Omental fat pad (tissue), 4 donors: ENCODE data around the gene ADK. TPM values are rescaled to one million over a fixed set of nuclear protein-coding genes. Genes with fewer than 3 reads are reported as not detected.

Experiments
- ATAC-seq: fragments of 150-250 bp; one replicate; pipeline ENCODE4 v1.9.1; 2016; ENCODE audit warnings: mild to moderate bottlenecking, moderate library complexity; ENCODE audit not compliant: low FRiP score
- DNase-seq: peaks from one replicate; pipeline ENCODE4 v3.0.0-alpha.2; 2019; ENCODE audit warnings: low spot score
- total RNA-seq, 4 donors: library from RNA; depleted of rRNA; stranded (reverse); fragments of >200 nt; gene quantifications; one replicate each; pipeline ENCODE4 v1.1.0, GENCODE V29; 2016
- TF ChIP-seq, protein P1 (sequence below), 3 donors: fragments of 450-650 bp; IDR thresholded peaks; one replicate each; pipeline ENCODE4 v1.5.1; 2016 to 2017; ENCODE audit warnings: antibody characterized with exemption in 3 of 3, mild to moderate bottlenecking in 3 of 3, moderate library complexity in 2 of 3

The ADK gene
- total RNA-seq, 4 donors from 2014 or later: 19.4 to 23.3 (median 22.0) TPM

DNA sequence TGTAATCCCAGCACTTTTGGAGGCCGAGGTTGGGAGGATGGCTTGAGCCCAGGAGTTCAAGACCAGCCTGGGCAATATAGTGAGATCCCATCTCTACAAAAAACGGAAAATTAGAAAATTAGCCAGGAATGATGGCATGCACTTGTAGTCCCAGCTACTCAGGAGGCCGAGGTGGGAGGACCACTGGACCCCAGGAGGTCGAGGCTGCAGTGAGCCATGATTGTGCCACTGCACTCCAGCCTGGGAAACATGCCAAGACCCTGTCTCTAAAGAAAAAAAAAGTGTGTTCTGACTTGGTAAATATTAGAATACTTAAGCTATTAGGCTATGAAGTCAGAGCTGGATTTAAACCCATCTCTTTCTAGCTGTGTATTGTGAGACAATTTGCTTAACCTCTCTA lies 594.4 kb downstream of the ADK start:
- ATAC-seq (no peak), DNase-seq (no peak)
- TF ChIP-seq, protein P1, sequence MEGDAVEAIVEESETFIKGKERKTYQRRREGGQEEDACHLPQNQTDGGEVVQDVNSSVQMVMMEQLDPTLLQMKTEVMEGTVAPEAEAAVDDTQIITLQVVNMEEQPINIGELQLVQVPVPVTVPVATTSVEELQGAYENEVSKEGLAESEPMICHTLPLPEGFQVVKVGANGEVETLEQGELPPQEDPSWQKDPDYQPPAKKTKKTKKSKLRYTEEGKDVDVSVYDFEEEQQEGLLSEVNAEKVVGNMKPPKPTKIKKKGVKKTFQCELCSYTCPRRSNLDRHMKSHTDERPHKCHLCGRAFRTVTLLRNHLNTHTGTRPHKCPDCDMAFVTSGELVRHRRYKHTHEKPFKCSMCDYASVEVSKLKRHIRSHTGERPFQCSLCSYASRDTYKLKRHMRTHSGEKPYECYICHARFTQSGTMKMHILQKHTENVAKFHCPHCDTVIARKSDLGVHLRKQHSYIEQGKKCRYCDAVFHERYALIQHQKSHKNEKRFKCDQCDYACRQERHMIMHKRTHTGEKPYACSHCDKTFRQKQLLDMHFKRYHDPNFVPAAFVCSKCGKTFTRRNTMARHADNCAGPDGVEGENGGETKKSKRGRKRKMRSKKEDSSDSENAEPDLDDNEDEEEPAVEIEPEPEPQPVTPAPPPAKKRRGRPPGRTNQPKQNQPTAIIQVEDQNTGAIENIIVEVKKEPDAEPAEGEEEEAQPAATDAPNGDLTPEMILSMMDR (IDR thresholded peaks at IDR 0.05): no peak

- DNase-seq: no peak
- TF ChIP-seq, protein P1 (IDR thresholded peaks at IDR 0.05): no peak
- no peak for ATAC-seq
These were observed 595.8 kb downstream of the ADK start for GRCh38 chr10:74746813-74747212.

- DNase-seq: no peak
- TF ChIP-seq, protein P1 (IDR thresholded peaks at IDR 0.05): no peak
- ATAC-seq: no peak
These were observed 597.5 kb downstream of the ADK start for GRCh38 chr10:74748468-74749031.

DNA sequence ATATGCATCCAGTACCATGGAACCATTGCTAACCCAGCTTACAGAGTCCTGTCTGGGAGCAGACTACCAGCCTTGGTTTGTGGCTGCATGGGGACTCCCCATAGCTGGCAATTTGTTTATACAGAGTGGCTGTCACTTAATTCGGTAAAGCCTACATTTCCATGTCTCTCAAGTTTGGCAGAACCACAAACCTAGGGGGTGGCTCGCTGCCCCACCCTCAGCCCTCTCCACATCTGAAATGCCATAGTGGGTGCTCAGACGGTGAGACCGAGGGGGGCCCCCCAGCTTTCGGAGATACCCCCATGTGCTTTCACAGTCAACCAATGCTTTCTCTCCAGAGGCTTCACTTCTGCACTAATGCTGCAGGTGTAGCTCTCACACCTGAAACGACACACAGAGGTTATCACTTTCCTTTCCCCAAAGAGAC lies 599.8 kb downstream of the ADK start:
- DNase-seq: no peak
- TF ChIP-seq, protein P1 (IDR thresholded peaks at IDR 0.05): no peak
- no peak for ATAC-seq

DNA sequence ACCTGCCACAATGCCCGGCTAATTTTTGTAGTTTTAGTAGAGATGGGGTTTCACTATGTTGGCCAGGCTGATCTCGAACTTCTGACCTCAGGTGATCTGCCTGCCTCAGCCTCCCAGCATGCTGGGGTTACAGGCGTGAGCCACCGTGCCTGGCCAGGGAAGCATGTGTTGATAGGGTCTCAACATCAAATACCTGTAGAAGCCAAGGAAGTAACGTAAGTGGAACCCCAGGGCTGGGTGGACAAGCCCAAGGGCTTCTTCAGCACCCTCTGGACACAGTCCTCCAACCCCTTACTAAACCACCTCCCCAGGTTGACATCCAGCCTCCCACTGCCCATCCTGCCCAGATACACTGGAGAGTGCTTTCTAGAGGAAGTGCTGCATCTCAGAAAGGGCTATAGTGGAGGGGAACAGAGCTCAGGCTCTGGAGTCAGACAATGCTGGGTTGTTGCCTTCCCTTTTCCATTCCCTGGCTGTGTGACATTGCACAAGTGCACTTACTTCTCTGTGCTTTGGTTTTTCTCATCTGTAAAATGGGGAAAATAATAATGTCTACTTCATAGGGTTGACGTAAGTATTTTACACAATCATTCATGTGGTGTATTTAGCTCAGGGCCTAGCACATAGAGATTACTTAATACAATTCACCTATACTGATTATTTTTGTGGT lies 601.5 kb downstream of the ADK start:
- TF ChIP-seq, protein P1 (IDR thresholded peaks at IDR 0.05): no peak
- ATAC-seq (no peak), DNase-seq (no peak)

GRCh38 chr10:74753442-74754211 lies 602.6 kb downstream of the ADK start:
- ATAC-seq (no peak), DNase-seq (no peak)
- TF ChIP-seq, protein P1 (IDR thresholded peaks at IDR 0.05): no peak
